CD4-positive, alpha-beta T cell treated with Interleukin-15 for 1 hour (primary cell): Measurements from ENCODE around the gene TRIM67.

Experiments
- DNase-seq: peaks from one replicate; pipeline ENCODE4 v3.0.0-alpha.2; 2020

The TRIM67 gene

GRCh38 chr1:231159202-231159962 lies 2.5 kb upstream of the TRIM67 start:
- no peak for DNase-seq

DNA sequence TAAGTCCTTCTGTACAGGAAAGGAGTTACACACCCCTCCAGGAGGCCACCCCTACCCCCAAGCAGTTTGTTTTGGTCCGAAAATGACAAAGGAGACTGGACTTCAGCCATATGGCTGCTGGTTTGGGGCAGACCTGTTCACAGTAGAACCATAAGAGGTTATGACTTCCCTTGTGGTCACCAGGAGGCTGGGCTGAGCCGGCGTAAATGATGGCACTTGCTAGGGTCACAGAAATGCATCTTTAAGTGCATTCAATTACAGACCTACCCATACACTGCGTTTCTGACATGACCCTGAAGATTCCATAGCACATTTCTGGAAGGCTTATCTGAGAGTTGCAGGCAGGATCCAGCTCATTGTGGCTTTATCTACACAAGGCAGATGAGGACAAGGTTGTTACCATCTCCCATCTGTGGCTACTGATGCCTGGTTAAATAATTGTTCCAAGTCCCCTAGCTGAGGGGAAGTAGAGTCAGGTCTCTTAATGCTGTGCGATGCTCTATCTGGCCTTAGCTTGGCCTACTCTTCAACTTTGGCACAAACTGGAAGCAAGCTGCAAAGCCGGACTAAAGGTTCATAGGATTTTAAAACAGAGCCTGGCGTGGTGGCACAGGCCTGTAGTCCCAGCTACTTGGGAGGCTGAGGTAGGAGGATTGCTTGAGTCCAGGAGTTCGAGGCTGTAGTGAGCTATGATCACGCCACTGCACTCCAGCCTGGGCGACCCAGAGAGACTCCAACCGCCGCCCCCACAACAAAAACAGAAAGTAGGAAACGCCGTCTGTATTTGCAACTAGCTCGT lies 1.7 kb upstream of the TRIM67 start:
- DNase-seq: no peak

GRCh38 chr1:231160895-231161666 lies 777 bp upstream of the TRIM67 start:
- DNase-seq: no peak

- no peak for DNase-seq
Observed at GRCh38 chr1:231162297-231162969, 575 bp downstream of the TRIM67 start.

DNA sequence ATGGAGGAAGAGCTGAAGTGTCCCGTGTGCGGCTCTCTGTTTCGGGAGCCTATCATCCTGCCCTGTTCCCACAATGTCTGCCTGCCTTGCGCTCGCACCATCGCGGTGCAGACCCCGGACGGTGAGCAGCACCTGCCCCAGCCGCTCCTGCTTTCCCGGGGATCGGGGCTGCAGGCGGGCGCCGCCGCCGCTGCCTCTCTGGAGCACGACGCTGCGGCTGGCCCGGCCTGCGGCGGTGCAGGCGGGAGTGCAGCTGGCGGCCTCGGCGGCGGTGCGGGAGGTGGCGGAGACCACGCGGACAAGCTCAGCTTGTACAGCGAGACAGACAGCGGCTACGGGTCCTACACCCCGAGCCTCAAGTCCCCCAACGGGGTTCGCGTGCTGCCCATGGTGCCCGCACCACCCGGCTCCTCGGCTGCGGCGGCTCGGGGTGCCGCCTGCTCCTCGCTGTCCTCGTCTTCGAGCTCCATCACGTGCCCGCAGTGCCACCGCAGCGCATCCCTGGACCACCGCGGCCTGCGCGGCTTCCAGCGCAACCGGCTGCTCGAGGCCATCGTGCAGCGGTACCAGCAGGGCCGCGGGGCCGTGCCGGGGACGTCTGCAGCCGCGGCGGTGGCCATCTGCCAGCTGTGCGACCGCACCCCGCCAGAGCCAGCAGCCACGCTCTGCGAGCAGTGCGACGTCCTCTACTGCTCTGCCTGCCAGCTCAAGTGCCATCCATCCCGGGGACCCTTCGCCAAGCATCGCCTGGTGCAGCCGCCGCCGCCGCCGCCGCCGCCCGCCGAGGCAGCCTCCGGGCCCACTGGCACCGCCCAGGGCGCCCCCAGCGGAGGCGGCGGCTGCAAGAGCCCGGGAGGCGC lies 1.3 kb downstream of the TRIM67 start:
- DNase-seq: no peak

- DNase-seq: no peak
Observed at GRCh38 chr1:231163830-231164427, 2.1 kb downstream of the TRIM67 start.

- no peak for DNase-seq
Observed at GRCh38 chr1:231165371-231165770, 3.5 kb downstream of the TRIM67 start.

DNA sequence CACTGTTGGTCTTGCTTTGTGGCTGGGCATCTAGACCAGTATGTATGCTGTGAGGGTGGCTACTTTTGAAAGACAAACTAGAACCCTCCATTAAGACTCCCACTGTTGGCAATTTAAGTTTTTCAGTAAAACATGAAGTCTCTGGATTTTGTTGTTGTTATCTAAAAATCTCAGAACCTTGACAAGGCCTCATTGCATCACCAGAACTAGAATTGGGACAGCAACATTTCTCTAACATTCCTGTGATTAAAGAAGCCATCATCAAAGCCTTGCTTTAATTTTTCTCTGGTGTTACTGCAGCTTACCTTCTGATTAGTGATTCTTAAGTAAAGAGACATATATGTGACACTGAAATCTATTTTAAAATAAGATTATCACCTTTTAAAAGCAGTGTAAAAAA lies 4.5 kb downstream of the TRIM67 start:
- no peak for DNase-seq

DNA sequence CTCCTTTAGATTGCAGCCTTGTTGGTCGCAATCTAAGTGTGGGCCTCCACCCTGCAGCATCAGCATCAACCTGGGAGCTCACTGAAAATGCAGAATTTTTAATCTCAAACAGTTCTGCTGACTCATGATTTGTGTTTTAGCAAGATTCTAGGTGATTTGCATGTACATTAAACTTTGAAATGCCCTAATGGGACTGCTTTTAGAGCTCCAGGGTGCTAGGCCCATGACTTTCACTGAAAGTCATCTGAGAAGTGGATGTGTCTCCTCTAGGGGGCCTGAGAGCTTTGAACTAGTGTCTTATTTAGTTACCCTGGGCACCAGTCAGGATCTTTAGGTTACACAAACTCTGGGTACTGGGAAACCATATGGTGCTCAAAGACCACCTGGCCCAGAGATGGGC lies 9.0 kb downstream of the TRIM67 start:
- DNase-seq: no peak

- DNase-seq: no peak
Observed at GRCh38 chr1:231171623-231172197, 9.9 kb downstream of the TRIM67 start.

GRCh38 chr1:231172411-231172810 lies 10.6 kb downstream of the TRIM67 start:
- DNase-seq: no peak

- DNase-seq: no peak
Observed at GRCh38 chr1:231176421-231176820, 14.6 kb downstream of the TRIM67 start.

DNA sequence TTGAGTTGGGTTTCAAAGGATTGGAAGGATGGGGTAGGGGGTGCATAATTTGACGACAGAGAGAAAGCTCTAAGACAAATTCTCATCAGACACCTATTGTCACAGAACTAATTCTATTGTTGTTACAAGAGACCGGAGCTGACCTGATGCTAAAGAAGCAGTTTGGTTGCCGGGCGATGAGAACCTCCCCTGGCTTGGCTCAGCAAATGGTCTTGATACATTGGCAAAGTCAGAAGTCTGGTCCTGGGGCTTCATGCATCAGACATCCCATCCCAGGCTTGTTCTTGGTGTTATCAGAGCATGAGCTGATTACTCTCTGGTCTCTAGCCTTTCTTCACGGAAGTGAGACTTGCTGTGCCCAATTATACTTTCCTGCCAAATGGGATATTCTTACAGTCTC lies 15.4 kb downstream of the TRIM67 start:
- DNase-seq: no peak

DNA sequence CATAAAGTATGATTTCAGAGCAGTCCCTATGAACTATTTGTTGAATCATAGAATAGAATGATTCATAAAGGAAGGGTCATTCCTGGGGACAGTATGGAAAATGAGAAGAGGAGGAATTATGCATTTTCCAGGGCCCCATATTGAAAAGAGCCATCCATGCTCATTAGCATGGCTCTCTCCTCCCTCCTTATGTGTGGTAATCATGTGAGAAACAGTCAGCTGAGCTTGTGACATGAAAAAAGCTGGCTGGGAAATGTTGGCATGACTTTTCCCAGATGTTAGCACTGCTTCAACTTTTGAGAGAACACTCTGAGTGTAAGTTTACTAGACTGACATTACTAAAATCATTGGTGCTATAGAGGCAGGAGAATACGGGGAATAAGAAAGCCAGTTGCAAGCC lies 16.1 kb downstream of the TRIM67 start:
- DNase-seq: no peak

DNA sequence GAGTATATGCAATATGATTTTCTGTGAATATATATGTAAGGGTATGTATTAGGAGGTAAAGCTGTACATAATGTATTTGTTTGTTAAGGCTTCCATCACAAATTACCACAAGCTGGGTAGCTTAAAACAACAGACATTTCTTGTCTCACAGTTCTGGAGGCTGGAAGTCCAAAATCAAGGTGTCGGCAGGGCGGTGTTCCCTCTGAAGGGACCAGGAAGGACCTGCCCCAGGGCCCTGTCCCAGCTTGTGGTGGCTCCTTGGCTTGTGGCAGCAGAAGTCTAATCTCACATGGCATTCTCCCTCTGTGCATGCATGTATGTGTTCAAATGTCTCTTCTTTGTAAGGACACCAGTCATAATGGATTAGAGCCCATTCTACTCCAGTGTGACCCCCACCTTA lies 17.1 kb downstream of the TRIM67 start:
- DNase-seq: no peak

DNA sequence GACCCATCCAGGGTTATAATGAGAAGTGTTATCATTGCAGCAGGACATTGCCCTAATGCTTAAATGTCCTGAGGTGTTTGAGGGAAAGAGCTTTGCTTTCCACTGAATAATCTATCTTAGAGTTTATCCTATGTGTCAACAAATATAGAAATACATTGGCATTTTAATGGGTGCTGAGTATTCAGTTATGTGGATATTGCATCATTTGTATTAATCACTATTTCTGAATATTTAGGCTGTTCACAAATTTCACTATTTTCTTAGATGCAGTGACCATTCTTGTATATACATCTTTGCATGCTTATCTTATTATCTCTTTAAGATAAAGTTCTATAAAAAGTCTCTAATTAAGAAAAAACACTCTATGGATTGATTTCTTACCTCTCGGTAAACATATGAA lies 18.2 kb downstream of the TRIM67 start:
- DNase-seq: no peak

GRCh38 chr1:231181271-231181670 lies 19.4 kb downstream of the TRIM67 start:
- DNase-seq: no peak

GRCh38 chr1:231182317-231182716 lies 20.5 kb downstream of the TRIM67 start:
- DNase-seq: no peak

DNA sequence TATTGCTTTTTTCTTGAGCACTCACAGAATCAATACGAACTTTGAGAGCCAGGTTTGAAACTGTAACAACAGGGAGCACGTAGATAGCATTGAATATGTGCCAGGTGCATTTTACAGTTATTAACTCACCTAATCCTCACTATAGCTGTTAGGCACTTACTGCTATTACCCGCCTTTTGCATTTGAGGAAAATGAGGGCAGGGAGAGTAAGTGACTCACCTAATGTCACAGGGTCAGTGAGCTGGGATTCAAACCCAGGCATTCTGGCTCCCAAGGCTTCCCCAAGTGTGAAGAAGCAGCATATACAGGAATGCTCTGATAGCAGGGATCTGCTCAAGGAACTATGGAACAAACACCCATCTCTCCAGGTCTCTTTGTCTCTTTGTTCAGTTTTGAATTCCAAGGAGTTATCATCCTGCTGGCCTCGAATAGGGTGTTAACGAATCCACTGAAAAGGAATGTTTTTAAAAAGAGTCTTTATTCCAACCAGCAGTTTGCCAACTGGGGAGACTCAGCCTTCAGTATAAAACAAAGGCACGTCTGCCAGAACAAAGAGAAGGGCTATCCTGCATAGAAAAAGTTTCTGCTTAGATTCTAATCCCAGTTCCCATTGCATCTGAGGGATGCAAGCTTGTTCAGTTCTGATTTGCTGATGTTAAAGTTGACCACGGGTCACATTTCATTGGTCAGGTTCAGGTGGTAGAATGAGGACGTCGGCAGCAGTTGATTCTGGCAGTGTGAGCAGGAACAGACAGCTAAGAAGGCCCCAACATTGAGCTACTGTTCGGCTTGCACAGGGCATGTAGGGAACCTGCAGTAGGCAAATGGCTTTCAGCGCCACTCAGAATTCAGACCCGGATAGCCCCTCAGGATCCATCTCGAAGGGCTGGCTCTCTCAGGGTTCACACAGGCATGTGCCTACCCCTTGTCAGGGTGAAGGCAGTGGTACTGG lies 22.1 kb downstream of the TRIM67 start:
- DNase-seq: no peak

DNA sequence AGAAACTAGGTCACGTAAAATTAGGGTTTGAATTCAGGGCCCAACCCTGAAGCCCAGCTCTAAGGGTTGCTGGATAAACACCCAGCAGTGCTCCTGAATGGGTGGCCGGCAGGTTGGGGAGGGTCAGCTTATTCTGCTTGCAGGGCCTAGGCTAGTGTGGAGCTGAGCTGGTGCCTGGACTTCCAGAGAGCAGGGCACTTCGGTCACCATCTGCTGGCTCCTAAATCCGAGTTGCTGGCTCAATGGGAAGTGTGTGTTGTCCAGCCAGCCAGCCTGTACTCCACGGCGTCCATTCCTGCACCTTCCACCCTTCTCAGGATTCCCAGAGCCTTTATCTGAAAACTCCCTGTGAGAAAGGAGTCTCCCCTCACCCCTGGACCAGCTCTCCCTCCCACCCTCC lies 23.0 kb downstream of the TRIM67 start:
- DNase-seq: no peak
